Esophagus muscularis mucosa (tissue), 4 donors: Measurements from ENCODE around the gene VILL.

Source experiments
- CTCF ChIP-seq, 3 experiments: fragments of 200-600 bp in 2 of 3; fragments of 450-650 bp in 1 of 3; sonication (generic) in 2 of 3; IDR thresholded peaks; one replicate each; pipeline ENCODE4 v1.5.1; 2017 to 2019; ENCODE audit warnings: antibody characterized with exemption in 3 of 3, mild to moderate bottlenecking in 2 of 3, moderate library complexity in 1 of 3
- EP300 ChIP-seq: sonication (generic); formaldehyde crosslinking; IDR thresholded peaks from one replicate; pipeline ENCODE4 v1.6.1; 2017; ENCODE audit warnings: antibody characterized with exemption
- POLR2A ChIP-seq: fragments of 450-650 bp; IDR thresholded peaks from one replicate; pipeline ENCODE4 v1.6.1; 2017; ENCODE audit warnings: antibody characterized with exemption, moderate library complexity, mild to moderate bottlenecking, low read depth

DNA sequence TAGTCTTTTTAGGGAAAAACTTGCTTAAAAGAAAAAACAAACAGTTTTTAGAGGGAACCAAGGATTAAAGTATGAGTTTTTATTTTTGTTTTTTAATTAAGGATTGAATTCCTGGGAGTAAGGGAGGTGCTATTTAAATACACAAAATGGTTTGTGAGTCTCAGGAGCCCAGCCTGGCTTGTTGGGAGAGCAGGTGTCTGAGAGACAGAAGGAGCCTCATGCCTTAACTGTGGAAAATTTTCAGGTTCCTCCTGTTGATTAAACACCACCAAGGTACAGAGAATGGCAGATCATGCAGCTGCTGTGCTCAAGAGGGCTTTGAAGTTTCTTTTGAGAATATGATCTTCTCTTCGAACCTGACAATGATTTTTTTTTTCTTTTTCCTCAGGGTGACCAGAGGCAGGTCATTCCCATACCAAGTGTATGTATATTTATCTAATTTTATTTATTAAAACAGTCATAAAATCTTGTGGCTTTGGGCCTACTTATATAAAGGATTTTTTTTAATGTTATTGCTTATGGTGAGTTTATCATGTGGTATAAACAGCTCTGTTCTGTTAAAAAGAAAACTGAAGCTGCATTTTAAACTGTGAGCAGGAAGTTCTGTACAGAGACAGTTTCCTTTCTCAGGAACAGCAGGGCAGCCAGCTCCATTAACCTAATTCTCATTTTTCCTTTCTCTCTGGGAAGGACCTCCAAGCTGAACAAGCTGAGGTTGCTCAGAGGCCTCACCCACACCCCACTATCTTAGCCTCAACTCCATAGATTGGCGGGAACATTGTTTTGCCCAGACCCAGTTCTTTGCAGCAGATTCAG lies 33.7 kb upstream of the VILL start:
- TF ChIP-seq CTCF (IDR thresholded peaks at IDR 0.05) (no peak), POLR2A (no peak), EP300 (no peak)
